ENCODE measurements around the gene TSC22D4. TPM values are rescaled to one million over a fixed set of nuclear protein-coding genes. Genes with fewer than 3 reads are reported as not detected.
A peak's percentile ranks its signal among the peaks of the same experiment; 100 is the strongest.

Gene TSC22D4
- total RNA-seq, 3 donors from 2014 or later, result 17.0 to 23.7 (median 19.7) TPM

GRCh38 chr7:100435401-100436304, 43.4 kb downstream of the TSC22D4 start:
- peaks cover 8 to 32% of the 10 kb centered on the region in 2 donors for H3K4me1 ChIP-seq
- H3K36me3 ChIP-seq, result no peaks in the 10 kb centered on the region
- TF ChIP-seq POLR2A (IDR thresholded peaks at IDR 0.05) (no peak), POLR2AphosphoS5 (IDR thresholded peaks at IDR 0.05) (peak in 2 of 3 donors; percentile 11 to 13)
- TF ChIP-seq, protein P1, sequence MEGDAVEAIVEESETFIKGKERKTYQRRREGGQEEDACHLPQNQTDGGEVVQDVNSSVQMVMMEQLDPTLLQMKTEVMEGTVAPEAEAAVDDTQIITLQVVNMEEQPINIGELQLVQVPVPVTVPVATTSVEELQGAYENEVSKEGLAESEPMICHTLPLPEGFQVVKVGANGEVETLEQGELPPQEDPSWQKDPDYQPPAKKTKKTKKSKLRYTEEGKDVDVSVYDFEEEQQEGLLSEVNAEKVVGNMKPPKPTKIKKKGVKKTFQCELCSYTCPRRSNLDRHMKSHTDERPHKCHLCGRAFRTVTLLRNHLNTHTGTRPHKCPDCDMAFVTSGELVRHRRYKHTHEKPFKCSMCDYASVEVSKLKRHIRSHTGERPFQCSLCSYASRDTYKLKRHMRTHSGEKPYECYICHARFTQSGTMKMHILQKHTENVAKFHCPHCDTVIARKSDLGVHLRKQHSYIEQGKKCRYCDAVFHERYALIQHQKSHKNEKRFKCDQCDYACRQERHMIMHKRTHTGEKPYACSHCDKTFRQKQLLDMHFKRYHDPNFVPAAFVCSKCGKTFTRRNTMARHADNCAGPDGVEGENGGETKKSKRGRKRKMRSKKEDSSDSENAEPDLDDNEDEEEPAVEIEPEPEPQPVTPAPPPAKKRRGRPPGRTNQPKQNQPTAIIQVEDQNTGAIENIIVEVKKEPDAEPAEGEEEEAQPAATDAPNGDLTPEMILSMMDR (IDR thresholded peaks at IDR 0.05), result peak in 2 of 3 donors; percentile 9 to 10
- H3K27ac ChIP-seq, result peak overlapping the region; percentile 96 to 100
- DNase-seq (ENCODE audit: low spot score in 2 of 2), result peak in 1 of 2 donors; percentile 56
- intact Hi-C loops (cut with DNase I; ENCODE audit: low total_unique reads), result no loop called here
- H3K9me3 ChIP-seq, result no peaks in the 10 kb centered on the region
- no peaks in the 10 kb centered on the region for H3K27me3 ChIP-seq
- H3K4me3 ChIP-seq, result peak overlapping the region; percentile 81 to 96 (median 85)

DNA sequence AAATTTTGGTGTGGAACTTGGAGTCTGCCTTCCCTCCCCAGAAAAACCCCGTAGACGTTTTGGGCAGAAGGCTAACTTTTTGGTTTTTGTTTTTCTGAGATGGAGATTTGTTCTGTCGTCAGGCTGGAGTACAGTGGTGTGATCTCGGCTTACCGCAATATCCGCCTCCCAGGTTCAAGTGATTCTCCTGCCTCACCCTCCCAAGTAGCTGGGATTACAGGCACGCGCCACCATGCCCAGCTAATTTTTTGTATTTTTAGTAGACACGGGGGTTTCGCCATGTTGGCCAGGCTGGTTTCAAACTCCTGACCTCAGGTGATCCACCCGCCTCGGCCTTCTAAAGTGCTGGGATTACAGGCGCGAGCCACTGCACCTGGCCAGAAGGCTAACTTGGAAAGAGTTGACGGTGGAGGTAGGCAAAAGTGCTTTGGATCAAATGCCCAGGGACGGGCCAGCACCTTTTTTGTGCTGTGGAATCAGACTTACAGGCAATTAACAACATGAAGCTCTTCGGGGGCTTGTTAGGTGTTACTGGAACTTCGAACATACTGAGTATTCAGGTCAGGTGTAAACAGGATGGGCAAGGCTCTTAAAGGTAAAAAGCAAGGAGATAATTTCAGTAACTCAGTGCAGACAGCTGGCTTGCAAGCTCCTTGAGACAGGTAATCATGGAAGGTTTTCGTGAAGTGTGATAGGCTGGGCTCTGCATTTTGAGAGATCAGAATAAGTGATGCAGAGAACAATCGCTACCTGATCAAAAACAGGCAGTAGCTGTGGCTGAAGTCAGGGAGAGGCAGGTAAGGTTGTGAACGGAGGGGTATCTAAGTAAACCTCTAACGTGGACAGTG, 44.5 kb downstream of the TSC22D4 start:
- peak overlapping the region in 2 of 3 donors; percentile 85 to 96 for H3K4me3 ChIP-seq
- peak overlapping the region; percentile 96 to 100 for H3K27ac ChIP-seq
- peaks cover 8 to 33% of the 10 kb centered on the region in 2 donors for H3K4me1 ChIP-seq
- H3K36me3 ChIP-seq, result no peaks in the 10 kb centered on the region
- no peaks in the 10 kb centered on the region for H3K9me3 ChIP-seq
- no peaks in the 10 kb centered on the region for H3K27me3 ChIP-seq
- intact Hi-C loops (cut with DNase I; ENCODE audit: low total_unique reads), result no loop called here
- DNase-seq (ENCODE audit: low spot score in 2 of 2), result no peak
- no peak for TF ChIP-seq POLR2A (IDR thresholded peaks at IDR 0.05)
- no peak for TF ChIP-seq POLR2AphosphoS5 (IDR thresholded peaks at IDR 0.05)
- TF ChIP-seq, protein P1 (IDR thresholded peaks at IDR 0.05), result no peak

DNA sequence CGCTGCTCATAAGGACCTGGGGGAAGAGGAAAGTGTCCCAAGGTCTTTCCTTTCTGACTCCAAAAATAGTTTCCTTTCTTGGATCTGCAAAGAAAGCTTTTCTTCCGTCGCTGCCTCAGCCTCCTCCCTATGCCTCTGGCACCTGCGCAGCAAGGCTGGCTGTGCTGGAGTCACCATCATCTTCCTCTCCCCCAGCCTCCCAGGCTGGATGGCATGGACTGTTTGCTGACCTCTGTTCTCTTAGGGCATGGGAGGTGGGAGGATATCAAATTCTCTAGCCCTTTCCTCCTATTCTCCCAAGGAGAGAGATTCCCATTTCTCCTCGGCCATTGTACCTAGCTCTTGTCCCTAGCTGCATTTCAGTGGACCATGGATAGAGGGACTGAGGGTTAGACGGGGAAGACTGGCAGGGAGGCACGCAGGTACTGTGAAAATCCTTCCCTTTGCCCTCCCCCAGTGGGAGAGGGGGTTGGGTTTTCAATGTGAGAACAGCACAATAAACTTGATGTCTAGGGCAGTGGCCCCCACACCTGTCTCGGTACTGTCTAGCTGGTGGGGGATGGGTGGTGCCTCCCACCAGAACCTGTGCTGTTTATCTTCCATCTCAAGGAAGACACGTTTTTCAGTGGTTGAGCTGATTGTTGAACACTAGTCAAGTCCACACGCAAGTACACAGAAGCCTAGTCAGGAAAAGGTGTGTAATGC, 45.3 kb downstream of the TSC22D4 start:
- Histone ChIP-seq H3K36me3 (no peaks in the 10 kb centered on the region), H3K27ac (peak overlapping the region; percentile 76 to 99), H3K4me3 (no peak overlapping the region), H3K4me1 (peaks cover 8 to 33% of the 10 kb centered on the region in 2 donors), H3K9me3 (no peaks in the 10 kb centered on the region), H3K27me3 (no peaks in the 10 kb centered on the region)
- intact Hi-C loops (cut with DNase I; ENCODE audit: low total_unique reads), result no loop called here
- no peak for DNase-seq (ENCODE audit: low spot score in 2 of 2)
- TF ChIP-seq, protein P1 (IDR thresholded peaks at IDR 0.05), result no peak

DNA sequence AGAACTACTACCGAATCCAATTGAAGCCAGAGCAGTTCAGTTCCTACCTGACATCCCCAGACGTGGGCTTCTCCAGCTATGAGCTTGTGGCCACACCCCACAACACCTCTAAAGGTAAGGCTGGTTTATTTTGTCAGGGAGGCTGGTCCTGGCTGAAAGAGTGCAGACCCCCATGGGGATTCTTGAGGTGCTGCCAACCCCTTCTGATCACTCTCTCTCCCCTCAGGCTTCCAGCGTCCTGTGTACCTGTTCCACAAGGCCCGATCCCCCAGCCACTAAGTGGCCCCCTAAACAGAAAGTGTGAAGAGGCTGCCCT, 45.8 kb downstream of the TSC22D4 start:
- Histone ChIP-seq H3K27me3 (no peaks in the 10 kb centered on the region), H3K36me3 (no peaks in the 10 kb centered on the region), H3K4me3 (no peak overlapping the region), H3K9me3 (no peaks in the 10 kb centered on the region), H3K27ac (peak overlapping the region; percentile 76 to 99), H3K4me1 (peaks cover 8 to 33% of the 10 kb centered on the region in 2 donors)
- intact Hi-C loops (cut with DNase I; ENCODE audit: low total_unique reads), result no loop called here
- DNase-seq (ENCODE audit: low spot score in 2 of 2), result no peak
- no peak for TF ChIP-seq POLR2A (IDR thresholded peaks at IDR 0.05)
- TF ChIP-seq, protein P1 (IDR thresholded peaks at IDR 0.05), result no peak
- TF ChIP-seq POLR2AphosphoS5 (IDR thresholded peaks at IDR 0.05), result no peak
